ENCODE measurements around the gene DDN. TPM values are rescaled to one million over a fixed set of nuclear protein-coding genes. Genes with fewer than 3 reads are reported as not detected.

Gene DDN
- total RNA-seq, 4 donors from 2014 or later: 0.12 to 0.65 TPM; not detected in 2

GRCh38 chr12:48978291-48978740 lies 20.9 kb downstream of the DDN start, which contains the start of gene WNT1:
TSS of gene WNT1 (plus strand) at chr12:48978322. CDS start at chr12:48978651, 329 bp downstream.
- ATAC-seq (ENCODE audit: low FRiP score) (peak; percentile 14), DNase-seq (ENCODE audit: low spot score) (no peak)
- TF ChIP-seq, protein P1, sequence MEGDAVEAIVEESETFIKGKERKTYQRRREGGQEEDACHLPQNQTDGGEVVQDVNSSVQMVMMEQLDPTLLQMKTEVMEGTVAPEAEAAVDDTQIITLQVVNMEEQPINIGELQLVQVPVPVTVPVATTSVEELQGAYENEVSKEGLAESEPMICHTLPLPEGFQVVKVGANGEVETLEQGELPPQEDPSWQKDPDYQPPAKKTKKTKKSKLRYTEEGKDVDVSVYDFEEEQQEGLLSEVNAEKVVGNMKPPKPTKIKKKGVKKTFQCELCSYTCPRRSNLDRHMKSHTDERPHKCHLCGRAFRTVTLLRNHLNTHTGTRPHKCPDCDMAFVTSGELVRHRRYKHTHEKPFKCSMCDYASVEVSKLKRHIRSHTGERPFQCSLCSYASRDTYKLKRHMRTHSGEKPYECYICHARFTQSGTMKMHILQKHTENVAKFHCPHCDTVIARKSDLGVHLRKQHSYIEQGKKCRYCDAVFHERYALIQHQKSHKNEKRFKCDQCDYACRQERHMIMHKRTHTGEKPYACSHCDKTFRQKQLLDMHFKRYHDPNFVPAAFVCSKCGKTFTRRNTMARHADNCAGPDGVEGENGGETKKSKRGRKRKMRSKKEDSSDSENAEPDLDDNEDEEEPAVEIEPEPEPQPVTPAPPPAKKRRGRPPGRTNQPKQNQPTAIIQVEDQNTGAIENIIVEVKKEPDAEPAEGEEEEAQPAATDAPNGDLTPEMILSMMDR (IDR thresholded peaks at IDR 0.05): no peak

DNA sequence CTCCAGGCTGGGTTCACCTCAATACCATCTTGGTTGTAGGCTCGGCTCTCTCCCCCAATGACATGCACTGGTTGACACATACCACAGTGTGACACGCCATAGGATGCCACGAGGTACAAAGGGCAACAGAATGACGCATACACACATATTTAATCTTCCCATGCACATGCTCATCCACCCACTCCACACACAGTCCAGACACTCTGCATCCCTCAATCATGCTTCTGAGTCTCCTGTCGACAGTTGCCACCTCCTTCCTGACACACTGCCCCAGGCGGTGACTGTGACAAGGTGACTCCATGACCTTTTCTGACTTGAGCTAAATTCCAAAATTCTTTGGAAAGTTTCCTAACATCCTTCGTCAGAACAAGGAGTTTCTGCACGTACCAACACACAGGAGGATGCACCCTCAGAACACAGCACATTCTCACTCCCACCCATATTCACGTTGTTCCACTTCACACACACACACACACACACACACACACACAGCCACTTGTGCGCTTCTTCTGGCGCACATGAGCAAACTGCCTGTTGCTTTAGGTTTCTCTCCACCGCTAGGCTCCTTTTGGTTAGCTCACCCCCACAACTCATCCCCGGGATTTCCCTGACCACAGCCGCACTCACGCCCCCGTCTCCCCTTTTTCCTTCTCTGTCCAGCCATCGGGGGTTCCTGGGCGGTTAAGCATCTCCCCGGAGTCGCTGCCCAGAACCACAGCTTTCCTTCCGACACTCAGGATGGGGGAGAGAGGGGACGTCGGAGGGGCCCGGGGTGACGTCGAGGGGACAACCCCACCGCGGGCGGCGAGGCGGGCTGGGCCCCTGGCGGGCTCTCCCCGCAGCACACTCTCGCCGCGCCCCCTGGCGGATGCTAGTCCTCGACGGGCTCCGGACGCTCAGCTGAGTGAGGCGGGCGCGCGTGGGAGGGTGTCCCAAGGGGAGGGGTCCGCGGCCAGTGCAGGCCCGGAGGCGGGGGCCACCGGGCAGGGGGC lies 21.6 kb downstream of the DDN start:
- DNase-seq (ENCODE audit: low spot score): peak; percentile 70
- TF ChIP-seq, protein P1 (IDR thresholded peaks at IDR 0.05): peak in 1 of 3 donors; percentile 37
- peak; percentile 50 for ATAC-seq (ENCODE audit: low FRiP score)

DNA sequence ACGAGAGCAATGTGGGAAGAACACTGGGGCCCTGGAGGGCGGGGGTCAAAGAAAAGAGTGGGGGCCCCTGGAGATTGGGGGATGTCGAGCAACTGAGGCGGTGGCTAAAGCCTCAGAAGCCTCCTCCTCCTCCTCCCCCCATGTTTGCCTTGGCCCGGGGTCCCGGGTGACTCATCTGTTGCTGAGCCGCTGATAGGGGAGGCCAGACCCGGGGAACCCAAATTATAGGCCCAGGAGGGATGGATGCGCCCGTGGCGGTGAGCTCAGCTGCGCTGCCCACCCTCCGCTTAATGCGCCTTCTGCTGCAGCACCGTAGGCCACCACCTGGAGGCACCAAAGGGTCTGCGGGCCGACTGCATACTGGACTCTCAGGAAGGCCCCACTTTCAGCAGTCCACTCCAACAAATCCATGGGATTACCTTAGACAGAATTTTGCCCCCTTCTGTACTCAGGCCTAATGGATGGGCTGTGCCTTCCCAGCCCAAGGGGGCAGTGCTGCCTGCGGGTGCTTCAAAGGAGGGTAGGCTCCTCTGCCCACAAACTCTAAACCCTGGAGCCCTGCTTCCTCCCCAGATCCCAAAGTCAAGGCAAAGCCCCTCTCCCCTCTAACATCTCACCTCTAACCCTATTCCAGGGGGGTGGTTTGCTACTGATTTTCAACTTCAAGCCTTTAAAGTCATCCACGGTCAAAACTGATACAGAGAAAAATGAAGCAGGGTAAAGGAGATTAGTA lies 25.1 kb downstream of the DDN start:
- DNase-seq (ENCODE audit: low spot score) (no peak), ATAC-seq (ENCODE audit: low FRiP score) (no peak)
- TF ChIP-seq, protein P1 (IDR thresholded peaks at IDR 0.05): no peak

GRCh38 chr12:48973531-48973930 lies 25.6 kb downstream of the DDN start:
- ATAC-seq (ENCODE audit: low FRiP score) (no peak), DNase-seq (ENCODE audit: low spot score) (no peak)
- TF ChIP-seq, protein P1 (IDR thresholded peaks at IDR 0.05): no peak

DNA sequence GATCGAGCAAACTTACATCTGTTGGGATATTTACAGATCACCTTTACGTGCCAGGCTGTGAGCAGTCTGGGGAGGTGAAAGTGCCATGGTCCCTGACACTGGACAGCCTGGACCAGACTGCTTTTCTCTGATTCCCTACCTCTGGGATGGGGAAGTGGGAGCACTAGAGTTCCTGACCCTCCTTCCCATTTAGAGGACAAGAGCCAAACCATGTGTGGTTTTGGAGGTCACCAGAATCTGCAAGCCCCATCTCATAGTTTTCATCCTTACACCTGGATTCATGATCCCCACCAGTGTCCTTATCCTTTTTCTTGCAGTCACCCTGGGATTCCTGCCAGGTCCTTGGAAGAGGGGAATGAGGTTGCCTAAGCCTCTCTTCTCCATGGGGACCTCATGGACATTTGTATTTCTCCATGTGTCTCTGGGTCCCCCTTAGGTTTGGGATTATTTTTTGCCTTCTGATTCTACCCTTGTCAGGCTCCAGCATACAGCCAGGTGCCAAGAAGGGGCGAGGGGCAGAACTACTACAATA lies 26.2 kb downstream of the DDN start:
- ATAC-seq (ENCODE audit: low FRiP score) (no peak), DNase-seq (ENCODE audit: low spot score) (no peak)
- TF ChIP-seq, protein P1 (IDR thresholded peaks at IDR 0.05): no peak

- DNase-seq (ENCODE audit: low spot score) (no peak), ATAC-seq (ENCODE audit: low FRiP score) (no peak)
- TF ChIP-seq, protein P1 (IDR thresholded peaks at IDR 0.05): no peak
These were observed 26.8 kb downstream of the DDN start for GRCh38 chr12:48972213-48972951.

All from omental fat pad (tissue), 4 donors.